Measurements from ENCODE around the gene NFATC2IP. TPM values are rescaled to one million over a fixed set of nuclear protein-coding genes. Genes with fewer than 3 reads are reported as not detected.

NFATC2IP gene
- total and polyA plus RNA-seq, 2 of the 8 experiments (the other 6 are each of a cell fraction or from before 2014, with no cell fraction given) = 54.4 to 71.5 TPM

GRCh38 chr16:28904828-28905227 is 45.9 kb upstream of the NFATC2IP start (continued):
- TF ChIP-seq CHD7 (IDR thresholded peaks at IDR 0.05; ENCODE audit: insufficient replicate concordance, low read length) = no peak
- TF ChIP-seq RXRA (IDR thresholded peaks at IDR 0.05; ENCODE audit: insufficient read depth, low read depth, low read length) = no peak
- no peak for TF ChIP-seq CBX5 (IDR thresholded peaks at IDR 0.05; ENCODE audit: low read depth, low read length)
- no peak for TF ChIP-seq EGR1 (IDR thresholded peaks at IDR 0.05; ENCODE audit: borderline replicate concordance, low read depth, low read length)
- TF ChIP-seq ZNF274 (IDR thresholded peaks at IDR 0.05; ENCODE audit: borderline replicate concordance, extremely low read depth, low read length) = no peak
- TF ChIP-seq POLR2AphosphoS5 (IDR thresholded peaks at IDR 0.05; ENCODE audit: low read depth, low read length) = no peak

Measured in H1 (cell line).